SIG-M5 treated with dmso at 0.1 percent for 504 hours (cell line): ENCODE data around the gene C1QTNF8.

Experiments used
- DNase-seq: peaks from one replicate; lab custom pipeline; 2025; ENCODE audit not compliant: unreplicated experiment; lab: John Stamatoyannopoulos, UW

Gene C1QTNF8

DNA sequence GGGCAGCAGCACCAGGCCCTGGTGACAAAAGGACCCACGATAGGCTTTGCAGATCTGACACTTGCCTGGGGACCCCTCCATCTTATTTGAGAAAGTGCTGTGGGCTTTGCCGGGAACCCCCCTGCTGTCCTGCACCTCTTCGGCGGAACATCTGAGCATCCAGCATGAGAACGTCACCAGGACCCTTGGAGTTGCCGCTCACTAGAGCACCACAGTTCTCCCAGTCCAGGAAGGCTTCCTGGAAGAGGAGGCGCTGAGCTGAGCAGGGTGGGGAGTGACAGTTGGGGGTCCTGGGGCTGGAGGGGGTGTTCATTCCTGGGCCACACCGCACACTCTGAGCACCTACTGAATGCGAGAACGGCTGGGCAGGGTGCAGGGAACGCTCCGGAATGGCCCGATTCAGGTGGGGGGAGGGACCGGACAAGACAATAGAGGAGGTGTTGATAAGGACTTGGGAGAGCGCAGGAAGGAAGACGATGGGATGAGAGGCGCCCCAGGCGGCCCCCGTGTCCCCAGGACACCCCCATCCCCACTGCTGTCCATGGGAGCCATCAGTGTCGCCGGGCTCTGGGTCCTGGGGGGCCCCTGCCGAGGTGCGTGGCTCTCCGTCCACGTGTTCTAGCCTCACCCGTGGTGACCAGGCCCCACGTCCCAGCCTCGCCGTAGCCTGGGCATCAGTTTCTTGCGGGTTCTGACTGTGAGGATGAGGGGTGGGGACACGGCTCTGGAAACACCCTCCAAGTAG lies 32.1 kb upstream of the C1QTNF8 start:
- DNase-seq = no peak

DNA sequence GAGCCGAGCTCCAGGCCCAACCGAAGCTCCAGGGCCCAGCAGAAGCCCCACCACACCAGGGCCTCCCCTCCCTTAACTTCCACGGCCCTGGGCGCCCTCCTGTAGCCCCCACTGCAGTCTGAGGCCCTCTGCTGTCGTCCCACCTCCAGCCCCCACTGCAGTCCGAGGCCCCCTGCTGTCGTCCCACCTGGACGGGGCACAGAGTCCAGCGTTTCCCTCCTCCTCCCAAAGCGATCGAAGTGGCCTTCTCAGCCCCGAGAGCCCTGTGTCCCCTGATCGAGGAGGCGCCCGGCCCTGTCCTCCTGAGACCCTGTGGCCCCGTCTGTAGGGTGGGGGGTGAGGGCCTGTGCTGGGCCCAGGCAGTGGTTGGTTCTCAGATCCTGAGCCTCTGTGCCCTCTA lies 31.1 kb upstream of the C1QTNF8 start:
- no peak for DNase-seq

DNA sequence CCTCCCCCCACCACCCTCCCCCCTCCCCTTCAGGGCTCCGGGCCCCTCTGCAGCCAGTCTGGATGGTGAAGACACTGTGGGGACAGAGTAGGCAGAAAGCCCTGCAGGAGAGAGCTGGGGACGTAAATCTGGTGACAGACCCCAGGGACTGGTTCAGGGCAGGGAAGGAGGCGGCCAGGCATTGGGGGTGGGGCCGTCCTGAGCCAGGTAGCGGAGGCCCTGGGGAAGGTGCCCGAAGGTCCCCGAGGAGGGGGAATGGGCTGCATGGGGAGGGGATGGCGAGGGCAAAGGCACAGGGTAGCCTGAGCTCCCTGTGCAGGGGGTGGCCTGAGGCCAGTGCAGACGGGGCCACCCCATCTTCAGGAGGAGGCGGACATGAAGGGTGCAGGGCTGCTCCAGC lies 30.5 kb upstream of the C1QTNF8 start:
- DNase-seq = no peak

DNA sequence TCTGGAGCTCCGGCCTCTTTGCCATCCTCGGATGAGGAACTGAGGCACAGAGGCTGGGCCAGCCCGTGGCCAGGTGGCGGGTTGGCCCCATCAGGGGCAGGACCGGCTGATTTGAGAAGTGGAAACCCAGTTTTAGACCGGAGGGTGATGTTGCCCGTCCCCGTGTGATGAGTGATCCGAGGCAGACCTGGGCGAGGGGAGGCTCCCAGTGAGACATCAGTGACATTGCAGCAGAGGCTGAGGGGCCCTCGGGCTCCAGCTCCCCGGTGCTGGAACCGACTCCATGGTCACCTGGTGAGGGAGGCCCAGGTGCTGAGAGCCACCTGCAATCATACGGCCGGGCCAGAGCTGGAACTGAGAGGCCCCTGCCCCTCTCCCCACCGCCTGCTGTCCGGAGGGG lies 30.0 kb upstream of the C1QTNF8 start:
- DNase-seq = no peak

DNA sequence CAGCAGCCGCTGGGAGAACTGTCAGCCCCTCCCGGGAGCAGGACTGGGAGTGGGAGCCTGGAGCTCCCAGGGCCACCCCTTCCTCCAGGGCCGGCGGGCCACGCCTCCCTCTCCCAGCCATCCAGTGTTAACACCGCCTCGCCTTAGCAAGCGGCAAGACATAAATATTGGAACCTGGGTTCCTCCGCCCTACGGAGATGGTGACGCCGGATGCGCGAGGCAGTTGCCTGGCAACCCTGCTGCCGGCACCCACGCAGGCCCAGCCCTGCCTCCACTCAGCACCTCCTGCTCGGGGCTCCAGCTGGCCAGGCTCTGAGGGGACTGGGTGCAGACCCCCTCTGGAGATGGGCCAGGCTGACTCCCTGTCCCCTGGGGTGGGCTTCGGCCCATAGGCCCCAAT lies 29.4 kb upstream of the C1QTNF8 start:
- DNase-seq = no peak

DNA sequence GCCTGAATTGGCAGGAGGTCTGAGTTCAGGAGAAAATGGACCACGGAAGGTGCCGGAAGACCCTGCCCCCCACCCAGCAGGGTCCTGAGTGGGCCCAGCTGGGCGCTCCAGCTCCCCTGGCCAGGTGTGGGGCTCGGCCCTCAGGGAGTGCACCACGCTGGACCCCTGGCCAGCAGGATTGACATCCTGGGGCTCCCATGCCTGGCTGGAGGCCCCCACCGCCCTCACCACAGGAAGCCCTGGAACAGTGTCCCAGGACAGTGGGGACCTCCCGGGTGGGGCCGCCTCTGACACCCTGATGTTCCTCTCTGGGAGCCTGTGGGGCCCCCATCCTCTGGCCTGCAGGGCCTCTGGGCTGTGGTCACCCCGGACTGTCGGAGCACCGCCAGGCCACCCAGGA lies 28.8 kb upstream of the C1QTNF8 start:
- no peak for DNase-seq

DNA sequence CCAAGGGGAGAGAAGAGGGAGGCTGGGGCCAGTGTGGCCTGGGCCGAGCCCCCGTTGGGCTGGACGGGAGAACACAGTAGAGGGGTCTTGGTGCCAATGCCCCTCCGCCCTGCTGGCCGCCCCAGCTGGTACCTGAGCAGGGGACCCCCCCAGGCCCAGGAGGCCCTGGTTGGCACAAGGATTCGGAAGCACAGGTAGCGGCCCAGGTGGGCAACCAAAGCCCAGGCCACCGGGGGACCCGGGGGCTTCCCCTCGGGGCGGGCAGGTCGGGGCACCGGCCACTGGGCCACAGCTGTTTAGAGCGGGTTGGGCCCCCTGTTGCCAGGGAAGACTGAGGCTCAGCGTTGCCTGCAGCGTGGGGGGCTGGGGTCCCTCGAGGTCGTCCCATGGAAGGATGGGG lies 28.2 kb upstream of the C1QTNF8 start:
- DNase-seq = no peak

DNA sequence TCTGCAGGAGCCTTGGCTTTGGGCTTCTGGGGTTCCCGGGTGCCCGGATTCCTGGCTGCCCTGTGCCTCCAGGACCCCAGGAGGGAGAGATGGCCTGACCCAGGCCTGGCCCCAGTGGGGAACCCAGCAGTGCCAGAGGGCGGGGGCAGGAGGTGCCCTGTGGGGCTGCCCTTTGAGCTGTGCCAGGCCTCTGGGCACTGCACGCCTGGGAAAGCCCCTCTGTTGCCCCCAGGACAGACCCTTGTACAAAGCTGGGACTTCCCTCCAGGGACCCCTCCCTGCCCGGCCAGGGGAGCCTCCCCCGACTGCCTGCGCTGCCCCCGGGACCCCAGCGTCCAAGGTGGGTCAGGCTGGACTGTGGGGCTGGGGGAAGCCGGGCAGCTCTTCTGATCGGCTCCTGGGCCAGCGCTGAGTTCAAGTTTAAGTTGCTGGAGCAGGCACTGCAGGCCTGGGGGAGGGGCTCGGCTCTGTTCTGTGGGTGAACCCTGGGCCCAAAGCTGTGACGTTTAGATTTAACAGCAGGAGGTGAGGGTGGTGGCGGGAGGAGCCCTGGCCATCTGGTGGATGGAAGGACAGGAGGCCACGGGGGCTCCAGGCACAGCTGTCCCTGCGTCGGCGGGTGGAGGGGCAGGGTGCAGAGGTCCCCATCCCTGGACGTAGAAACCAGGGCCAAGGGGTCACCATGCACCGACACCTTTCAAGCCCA lies 27.6 kb upstream of the C1QTNF8 start:
- no peak for DNase-seq

DNA sequence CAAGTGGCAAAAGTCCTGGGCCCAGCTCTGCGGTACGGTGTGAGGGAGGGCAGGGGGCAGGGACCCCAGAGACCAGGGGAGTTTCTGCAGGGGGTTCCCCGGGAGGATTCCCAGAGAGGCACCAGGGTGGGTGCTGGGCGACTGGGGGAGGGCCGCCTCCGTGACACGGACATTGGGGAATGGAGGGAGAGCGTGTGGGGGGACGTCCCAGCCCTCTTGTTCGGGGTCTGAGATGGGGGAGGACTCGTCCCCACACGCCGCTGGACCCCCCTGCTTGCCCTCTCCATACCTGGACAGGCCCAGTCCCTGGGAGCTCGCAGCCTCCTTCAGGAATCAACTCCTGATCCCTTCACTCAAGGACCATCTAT lies 26.3 kb upstream of the C1QTNF8 start:
- no peak for DNase-seq

DNA sequence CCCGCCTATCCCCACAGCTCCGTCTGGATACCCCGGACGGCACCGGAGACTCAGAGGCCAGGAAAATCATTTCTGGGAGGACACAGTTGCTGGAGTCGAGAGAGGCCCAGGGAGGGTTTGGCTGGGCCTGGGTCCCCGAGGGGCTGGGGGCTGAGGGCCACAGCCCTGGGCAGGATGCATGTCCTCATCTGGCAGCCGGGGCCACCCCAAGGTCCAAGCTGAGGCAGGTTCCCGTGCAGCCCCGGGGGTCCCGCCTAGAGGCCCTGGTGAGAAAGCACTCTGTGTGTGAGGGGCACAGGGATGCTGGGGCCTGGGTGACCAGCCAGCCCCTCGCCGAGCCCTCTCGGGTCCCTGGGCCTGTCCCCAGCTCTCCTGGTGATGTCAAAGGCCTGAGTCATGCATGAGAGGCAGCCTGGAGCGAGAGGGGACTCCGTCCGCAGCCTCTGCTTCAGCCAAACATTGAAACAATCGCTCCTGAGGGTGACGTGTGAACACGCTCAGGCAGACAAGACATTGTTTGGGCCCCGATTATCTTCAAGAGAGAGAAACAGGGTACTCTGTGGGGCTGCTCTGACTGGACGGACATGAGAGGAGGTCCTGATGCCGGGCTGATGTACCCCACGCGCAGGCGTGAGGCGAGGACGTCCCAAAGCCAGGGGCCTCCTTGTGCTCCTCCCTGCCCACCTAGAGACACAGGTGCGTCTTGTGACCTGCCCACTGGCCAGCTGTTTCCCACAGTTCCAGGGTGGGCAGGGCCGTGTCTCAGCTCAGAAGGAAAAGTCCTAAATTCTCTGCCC lies 25.8 kb upstream of the C1QTNF8 start:
- no peak for DNase-seq

DNA sequence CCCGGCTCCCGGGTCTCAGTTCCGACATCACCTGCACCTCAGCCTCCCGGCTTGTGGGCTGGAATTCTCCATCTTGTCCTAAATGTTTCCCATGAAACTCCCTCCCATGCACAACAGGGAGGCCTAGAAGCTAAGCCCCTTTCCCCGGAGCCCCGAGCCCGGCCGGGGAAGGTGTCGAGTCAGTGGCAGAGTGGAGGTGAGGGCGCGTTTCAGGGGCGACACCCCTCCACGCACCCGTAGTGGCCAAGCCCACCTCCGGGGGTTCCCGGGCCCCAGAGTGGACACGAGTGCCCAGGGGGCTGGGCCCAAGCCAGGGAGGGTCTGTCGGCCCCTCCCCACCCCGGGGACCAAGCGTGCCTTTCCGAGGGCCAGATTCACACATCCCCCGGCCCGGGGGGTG lies 25.0 kb upstream of the C1QTNF8 start:
- no peak for DNase-seq

DNA sequence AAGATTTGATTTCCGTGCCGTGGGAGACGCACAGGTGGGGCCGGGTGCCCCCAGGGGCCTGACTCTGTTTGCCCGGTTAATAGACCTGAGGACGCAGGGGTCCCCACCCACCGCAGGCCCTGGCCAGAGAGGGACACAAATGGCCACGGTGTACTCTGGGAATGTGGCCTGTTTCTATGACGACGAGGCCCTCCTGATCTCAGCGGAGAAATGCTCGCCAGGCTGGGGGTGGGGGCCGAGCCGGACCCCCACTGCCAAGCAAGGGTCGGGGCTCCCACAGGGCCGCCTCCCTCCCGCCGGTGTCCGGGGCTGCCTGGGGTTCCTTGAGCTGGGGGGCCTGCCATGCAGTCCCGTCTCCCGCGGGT lies 24.5 kb upstream of the C1QTNF8 start:
- no peak for DNase-seq

DNA sequence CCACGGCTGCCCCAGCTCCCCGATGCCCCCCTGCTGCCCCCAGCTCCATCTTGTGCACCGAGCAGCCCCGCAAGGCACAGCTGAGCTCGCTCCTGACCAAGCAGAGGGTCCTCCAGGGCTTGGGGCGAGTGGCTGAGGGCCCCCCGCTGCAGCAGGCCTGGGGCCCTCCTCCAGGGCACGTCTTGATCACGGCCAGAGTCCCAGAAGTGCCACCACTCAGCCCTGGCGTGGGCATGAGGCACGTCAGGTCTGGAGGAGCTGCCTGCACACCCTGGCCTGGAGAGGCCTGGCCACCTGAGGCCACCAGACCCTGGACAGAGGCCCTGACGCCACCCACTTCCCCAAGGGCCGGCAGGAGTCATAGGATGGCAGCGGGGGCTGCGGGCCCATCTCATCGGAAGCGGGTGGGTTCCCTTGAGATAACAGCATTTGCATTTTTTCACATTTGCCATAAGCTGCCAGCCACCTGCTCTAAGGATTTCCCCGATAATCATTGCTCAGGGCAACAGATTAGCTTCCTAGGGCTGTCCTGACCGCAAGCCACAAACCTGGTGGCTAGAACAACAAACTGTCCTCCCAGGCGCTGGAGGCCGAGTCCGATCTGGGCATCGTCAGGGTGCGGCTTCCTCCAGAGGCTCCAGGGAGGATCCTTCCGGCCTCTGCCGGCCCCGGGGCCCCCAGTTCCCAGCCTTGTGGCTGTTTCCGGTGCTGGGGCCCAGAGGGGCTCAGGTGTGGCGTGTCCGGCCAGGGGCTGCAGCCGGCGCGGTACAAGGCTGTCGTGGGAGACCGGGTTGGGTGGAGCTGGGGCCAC lies 23.9 kb upstream of the C1QTNF8 start:
- no peak for DNase-seq

DNA sequence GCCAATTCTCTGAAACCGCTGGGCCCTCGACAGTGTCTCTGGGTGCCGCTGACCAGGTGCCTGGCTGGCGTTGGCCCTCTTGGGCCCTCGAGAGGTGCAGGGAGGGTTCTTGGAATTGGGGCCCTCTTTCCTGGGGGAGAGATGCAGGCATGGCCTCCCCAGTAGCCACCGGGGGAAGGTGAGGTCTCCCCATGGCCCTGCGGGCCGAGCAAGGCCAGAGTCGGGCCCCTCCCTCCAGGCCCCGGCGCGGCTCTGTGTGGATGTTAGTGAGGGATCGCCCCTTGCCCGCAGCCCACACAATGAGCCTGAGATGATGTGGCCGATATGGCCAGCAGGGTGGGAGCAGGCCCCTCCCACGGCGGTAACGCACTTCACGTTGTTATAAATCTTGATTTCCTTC lies 23.1 kb upstream of the C1QTNF8 start:
- no peak for DNase-seq

DNA sequence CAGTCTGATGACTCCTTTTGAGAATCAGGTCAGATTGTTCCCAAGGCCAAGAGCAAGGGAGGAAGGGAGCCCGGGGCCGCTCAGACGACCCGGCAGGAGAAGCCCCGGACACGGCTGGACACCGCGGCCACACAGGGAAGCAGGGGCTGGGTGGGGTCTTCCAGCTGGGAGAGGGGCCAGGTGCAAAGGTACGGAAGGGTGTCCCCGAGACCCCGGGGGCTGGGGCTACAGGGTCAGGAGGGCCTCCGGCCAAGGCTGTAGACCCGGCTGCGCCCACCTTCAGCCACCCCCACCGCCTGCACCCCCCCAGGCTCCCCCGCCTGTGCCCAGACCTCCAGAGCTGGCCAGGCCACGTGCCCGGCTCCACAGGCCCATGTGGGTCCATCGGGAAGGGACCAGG lies 21.9 kb upstream of the C1QTNF8 start:
- no peak for DNase-seq

DNA sequence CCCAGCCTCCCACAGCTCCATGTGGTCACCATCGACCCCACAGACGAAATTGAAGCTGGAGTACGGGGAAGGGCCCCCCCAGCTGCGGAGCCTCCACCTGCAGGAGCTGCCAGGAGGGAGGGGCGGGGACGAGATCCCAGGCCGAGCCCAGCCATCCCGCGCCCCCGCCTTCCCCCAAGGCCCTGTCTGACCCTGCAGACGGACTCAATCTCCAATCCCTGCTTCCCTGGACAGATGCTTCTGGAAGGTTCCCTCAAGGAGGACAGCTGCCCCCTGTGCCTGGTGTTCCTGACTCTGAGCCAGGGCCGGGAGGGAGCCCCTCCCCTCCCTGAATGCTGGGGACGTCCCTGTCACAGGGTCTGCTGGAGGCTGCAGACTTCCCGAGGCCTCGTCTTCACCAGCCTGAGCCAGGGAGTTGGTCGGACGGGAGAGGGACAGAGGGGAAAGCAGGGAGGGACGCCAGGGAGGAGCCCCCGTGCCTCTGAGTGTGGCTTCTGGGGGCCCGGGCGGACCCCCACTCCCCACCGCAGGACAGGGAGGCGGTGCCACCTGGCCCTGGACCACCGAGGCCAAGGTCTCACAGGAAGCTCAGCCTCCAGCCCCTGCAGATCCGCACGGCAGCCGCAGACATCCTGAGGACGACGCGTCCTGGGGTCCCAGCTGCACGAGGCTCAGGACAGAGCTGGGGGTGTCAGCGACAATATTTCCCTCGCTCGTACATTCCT lies 21.3 kb upstream of the C1QTNF8 start:
- no peak for DNase-seq

DNA sequence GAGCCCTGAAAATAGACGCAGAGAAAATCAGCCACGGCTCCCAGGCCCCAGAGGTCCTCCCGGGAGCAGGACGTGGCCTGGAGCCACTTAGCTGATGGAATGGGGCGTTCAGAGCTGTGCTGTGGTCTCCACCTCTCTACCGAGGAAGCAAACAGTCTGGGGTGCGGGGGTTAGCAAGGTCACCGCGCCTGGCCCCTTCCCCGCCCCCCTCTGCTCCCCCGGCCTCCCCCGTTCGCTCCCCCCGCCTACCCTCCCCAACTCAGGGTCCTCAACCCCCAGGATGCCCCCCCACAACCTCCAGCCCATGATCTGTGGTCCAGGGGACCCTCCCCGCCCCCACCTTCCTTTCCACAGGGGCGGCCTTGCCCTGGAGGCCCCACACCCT lies 20.6 kb upstream of the C1QTNF8 start:
- DNase-seq = no peak

DNA sequence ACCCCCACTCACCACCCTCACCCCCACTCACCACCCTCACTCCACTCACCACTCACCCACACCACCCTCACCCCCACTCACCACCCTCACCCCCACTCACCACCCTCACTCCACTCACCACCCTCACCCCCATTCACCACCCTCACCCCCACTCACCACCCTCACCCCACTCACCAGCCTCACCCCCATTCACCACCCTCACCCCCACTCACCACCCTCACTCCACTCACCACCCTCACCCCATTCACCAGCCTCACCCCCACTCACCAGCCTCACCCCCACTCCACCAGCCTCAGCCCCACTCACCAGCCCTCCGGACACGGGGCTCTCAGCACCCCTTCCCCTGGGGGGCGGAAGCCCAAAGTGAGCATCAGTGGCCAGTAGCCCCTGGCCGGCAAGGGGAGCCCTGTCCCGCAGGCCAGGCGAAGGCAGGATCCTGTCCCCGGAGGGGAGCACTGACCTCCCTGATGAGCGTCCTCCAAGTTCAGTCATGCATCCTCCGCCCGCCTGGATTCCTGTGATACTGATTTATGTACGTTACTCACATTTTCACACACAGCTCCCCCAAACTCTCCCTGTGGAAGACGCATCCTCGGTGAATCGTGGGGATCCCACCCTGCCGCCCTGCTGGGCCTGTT lies 18.0 kb upstream of the C1QTNF8 start:
- no peak for DNase-seq

DNA sequence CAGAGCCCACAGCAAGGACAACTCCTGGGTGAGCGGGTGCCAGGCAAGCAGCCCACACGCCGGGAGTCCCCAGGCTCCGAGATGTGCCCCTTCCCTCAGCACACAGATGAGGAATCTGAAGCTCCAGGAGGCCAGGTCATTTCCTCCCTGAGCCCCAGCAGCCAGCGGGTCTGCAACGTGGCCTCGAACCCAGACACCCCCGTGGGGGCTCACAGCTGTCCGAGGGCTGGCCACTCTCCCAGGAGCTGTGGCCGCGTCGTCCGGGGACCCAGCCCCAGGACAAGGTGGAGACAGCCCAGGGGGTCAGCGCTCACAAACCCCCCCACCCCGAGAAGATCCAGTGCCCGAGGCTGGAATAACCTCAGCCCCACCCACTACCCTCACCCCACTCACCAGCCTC lies 17.4 kb upstream of the C1QTNF8 start:
- no peak for DNase-seq

DNA sequence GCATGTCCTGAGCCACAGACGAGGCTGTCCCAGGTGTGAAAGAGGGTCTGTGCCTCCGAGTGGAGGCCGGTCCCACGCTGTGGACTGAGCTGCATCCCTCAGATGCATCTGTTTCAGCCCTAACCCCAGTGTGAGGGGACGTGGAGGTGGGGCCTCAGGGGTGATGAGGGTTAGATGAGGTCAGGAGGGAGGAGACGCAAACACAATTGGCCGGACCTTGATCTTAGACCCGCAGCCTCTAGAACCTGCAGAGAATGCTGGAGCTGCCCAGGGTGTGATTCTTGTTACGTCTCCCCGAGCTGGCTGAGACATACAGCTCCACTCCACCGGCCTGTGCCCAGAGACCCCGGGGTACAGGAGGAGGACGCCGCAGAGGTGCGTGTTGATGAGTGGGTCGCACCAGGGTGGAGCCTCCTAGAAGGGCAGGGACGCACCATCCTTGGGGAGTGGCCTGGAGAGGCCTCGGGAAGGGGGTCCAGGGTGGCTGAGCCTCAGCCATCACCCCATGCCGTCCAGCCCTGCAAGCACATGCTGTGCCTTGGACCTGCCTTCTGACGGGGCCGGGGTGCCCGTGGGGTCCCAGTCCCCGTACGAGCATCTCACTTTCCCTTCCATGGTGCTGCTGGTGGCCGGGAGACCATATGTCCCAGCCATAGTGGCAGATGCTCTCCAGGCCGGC lies 16.6 kb upstream of the C1QTNF8 start:
- no peak for DNase-seq
